H9 (cell line): ENCODE data around the gene BRMS1L. TPM values are rescaled to one million over a fixed set of nuclear protein-coding genes. Genes with fewer than 3 reads are reported as not detected.

Experiments
- DNase-seq: peaks from one replicate; pipeline ENCODE4 v3.0.0-alpha.2; 2017
- H2AFZ ChIP-seq: one replicate; pipeline ENCODE4 v1.6.1; 2013; ENCODE audit warnings: mild to moderate bottlenecking, low read length, control low read depth, moderate library complexity
- H2AK5ac ChIP-seq: 2 replicates; pipeline ENCODE4 v1.6.1; 2013; ENCODE audit warnings: low read length, control low read depth, mixed read lengths; ENCODE audit not compliant: insufficient read length
- H2BK120ac ChIP-seq: one replicate; pipeline ENCODE4 v1.6.1; 2013; ENCODE audit warnings: low read depth, mild to moderate bottlenecking, low read length, control low read depth, inconsistent platforms; ENCODE audit not compliant: poor library complexity, severe bottlenecking
- H2BK12ac ChIP-seq: 2 replicates; pipeline ENCODE4 v1.6.1; 2013; ENCODE audit warnings: low read length, control low read depth, mixed read lengths, low read depth; ENCODE audit not compliant: insufficient read length
- H2BK15ac ChIP-seq: 2 replicates; pipeline ENCODE4 v1.6.1; 2013; ENCODE audit warnings: low read depth, low read length, control low read depth
- H2BK20ac ChIP-seq: one replicate; pipeline ENCODE4 v1.6.1; 2013; ENCODE audit warnings: low read depth, mild to moderate bottlenecking, low read length, control low read depth, inconsistent platforms; ENCODE audit not compliant: poor library complexity, severe bottlenecking
- H2BK5ac ChIP-seq: 2 replicates; pipeline ENCODE4 v1.6.1; 2013; ENCODE audit warnings: low read length, control low read depth, mixed read lengths; ENCODE audit not compliant: insufficient read length
- H3K14ac ChIP-seq: 2 replicates; pipeline ENCODE4 v1.6.1; 2013; ENCODE audit warnings: low read length, control low read depth; ENCODE audit not compliant: insufficient read depth
- H3K18ac ChIP-seq: 2 replicates; pipeline ENCODE4 v1.6.1; 2013; ENCODE audit warnings: low read depth, mild to moderate bottlenecking, mixed read lengths, low read length, control low read depth; ENCODE audit not compliant: insufficient read length
- H3K23ac ChIP-seq: 2 replicates; pipeline ENCODE4 v1.6.1; 2013; ENCODE audit warnings: low read length, control low read depth, mixed read lengths, low read depth; ENCODE audit not compliant: insufficient read length
- H3K23me2 ChIP-seq: 2 replicates; pipeline ENCODE4 v1.6.1; 2013; ENCODE audit warnings: low read depth, mild to moderate bottlenecking, mixed read lengths, low read length, control low read depth; ENCODE audit not compliant: insufficient read length, poor library complexity, severe bottlenecking
- H3K27ac ChIP-seq: 2 replicates; pipeline ENCODE4 v1.5.1; 2013; ENCODE audit warnings: low read length, control low read depth, mixed read lengths, low read depth; ENCODE audit not compliant: insufficient read length
- H3K27me3 ChIP-seq: 2 replicates; pipeline ENCODE4 v1.6.1; 2013; ENCODE audit warnings: low read length, control low read depth, inconsistent platforms; ENCODE audit not compliant: insufficient read depth
- H3K4ac ChIP-seq: 2 replicates; pipeline ENCODE4 v1.6.1; 2013; ENCODE audit warnings: low read depth, mild to moderate bottlenecking, control low read depth, inconsistent platforms, low read length, moderate library complexity
- H3K4me1 ChIP-seq: 2 replicates; pipeline ENCODE4 v1.6.1; 2013; ENCODE audit warnings: low read length, control low read depth, inconsistent platforms; ENCODE audit not compliant: insufficient read depth
- H3K4me2 ChIP-seq: 2 replicates; pipeline ENCODE4 v1.6.1; 2013; ENCODE audit warnings: low read length, control low read depth, mixed read lengths; ENCODE audit not compliant: insufficient read length, insufficient read depth
- H3K56ac ChIP-seq: 2 replicates; pipeline ENCODE4 v1.6.1; 2013; ENCODE audit warnings: low read depth, mild to moderate bottlenecking, mixed read lengths, low read length, control low read depth; ENCODE audit not compliant: insufficient read length
- H3K79me1 ChIP-seq: 2 replicates; pipeline ENCODE4 v1.6.1; 2013; ENCODE audit warnings: low read depth, mild to moderate bottlenecking, moderate library complexity, low read length, control low read depth, inconsistent platforms; ENCODE audit not compliant: insufficient read depth, poor library complexity, severe bottlenecking
- H3K79me2 ChIP-seq: 2 replicates; pipeline ENCODE4 v1.6.1; 2013; ENCODE audit warnings: low read length, control low read depth, inconsistent platforms; ENCODE audit not compliant: insufficient read depth
- H3K9ac ChIP-seq: 2 replicates; pipeline ENCODE4 v1.6.1; 2013; ENCODE audit warnings: low read length, control low read depth, mixed read lengths; ENCODE audit not compliant: insufficient read length; ENCODE audit errors: extremely low read depth
- H3K9me3 ChIP-seq: one replicate; pipeline ENCODE4 v1.6.1; 2013; ENCODE audit warnings: low read depth, low read length, inconsistent platforms; ENCODE audit not compliant: control insufficient read depth
- H3T11ph ChIP-seq: one replicate; pipeline ENCODE4 v1.6.1; 2013; ENCODE audit warnings: mild to moderate bottlenecking, low read length, control low read depth, inconsistent platforms
- H4K20me1 ChIP-seq: one replicate; pipeline ENCODE4 v1.6.1; 2013; ENCODE audit not compliant: control insufficient read depth, insufficient read length, insufficient read depth
- H4K5ac ChIP-seq: 2 replicates; pipeline ENCODE4 v1.6.1; 2013; ENCODE audit warnings: low read depth, mild to moderate bottlenecking, mixed read lengths, low read length, control low read depth; ENCODE audit not compliant: insufficient read length
- H4K8ac ChIP-seq: replicated peaks from 2 replicates; pipeline ENCODE4 v1.6.1; 2013; ENCODE audit warnings: low read length, control low read depth, mixed read lengths, low read depth; ENCODE audit not compliant: insufficient read length
- H4K91ac ChIP-seq: 2 replicates; pipeline ENCODE4 v1.6.1; 2013; ENCODE audit warnings: low read depth, mild to moderate bottlenecking, moderate library complexity, mixed read lengths, low read length, control low read depth; ENCODE audit not compliant: insufficient read length
- H3K27ac Mint-ChIP-seq, 3 experiments: 2 replicates in 2 of 3; 3 replicates in 1 of 3; pipeline ENCODE4 v1.8.0; 2020 to 2021; ENCODE audit warnings: mixed read lengths in 3 of 3, mild to moderate bottlenecking in 1 of 3, moderate library complexity in 1 of 3
- H3K27me3 Mint-ChIP-seq: 2 replicates; pipeline ENCODE4 v1.8.0; 2021; ENCODE audit warnings: low read depth, mild to moderate bottlenecking, moderate library complexity, mixed read lengths
- H3K36me3 Mint-ChIP-seq, 3 experiments: 2 replicates in 2 of 3; 3 replicates in 1 of 3; pipeline ENCODE4 v1.8.0; 2020 to 2021; ENCODE audit warnings: low read depth in 3 of 3, mixed read lengths in 3 of 3; ENCODE audit not compliant: insufficient read depth in 1 of 3
- H3K4me1 Mint-ChIP-seq, 2 experiments: 2 replicates each; pipeline ENCODE4 v1.8.0; 2020; ENCODE audit warnings: mixed read lengths in 2 of 2
- H3K4me3 Mint-ChIP-seq, 2 experiments: 2 replicates in 1 of 2; 3 replicates in 1 of 2; pipeline ENCODE4 v1.8.0; 2020 to 2021; ENCODE audit warnings: mild to moderate bottlenecking in 2 of 2, mixed read lengths in 2 of 2, moderate library complexity in 1 of 2
- H3K9me3 Mint-ChIP-seq, 2 experiments: 2 replicates in 1 of 2; 3 replicates in 1 of 2; pipeline ENCODE4 v1.8.0; 2020; ENCODE audit warnings: mild to moderate bottlenecking in 2 of 2, mixed read lengths in 2 of 2, moderate library complexity in 1 of 2
- CTCF ChIP-seq: fragments of 200-600 bp; sonication (generic); conservative IDR thresholded peaks from 3 replicates; pipeline ENCODE4 v1.8.0; 2021; ENCODE audit warnings: antibody characterized with exemption, mild to moderate bottlenecking
- WGBS: extraction: QIAGEN DNeasy Blood & Tissue Kit; methylation state at CpG from one replicate; pipeline ENCODE4 v1.1.7; 2013; ENCODE audit warnings: missing lambda C conversion rate, low lambda C conversion rate, mixed read lengths; ENCODE audit not compliant: insufficient read length; ENCODE audit errors: extremely low coverage; 5-methylcytosine and 5-hydroxymethylcytosine counted together
- total RNA-seq: library from RNA; stranded (reverse); gene quantifications from 2 replicates; pipeline ENCODE4 v1.2.1, GENCODE V29; 2021

The BRMS1L gene
- total RNA-seq, 1 experiment from 2014 or later, result 12.9 TPM

GRCh38 chr14:35779368-35779767, 46.8 kb upstream of the BRMS1L start:
- Mint-ChIP-seq H3K9me3 (peaks cover 0 to 4% of the 10 kb centered on the region in 2 experiments; a peak in 1 of 5 replicates), H3K27me3 (no peaks in the 10 kb centered on the region), H3K4me1 (no peaks in the 10 kb centered on the region), H3K36me3 (no peaks in the 10 kb centered on the region), H3K27ac (no peak overlapping the region), H3K4me3 (no peak overlapping the region)
- no peak for TF ChIP-seq CTCF
- Histone ChIP-seq H3K79me1 (peaks cover 4% of the 10 kb centered on the region), H4K91ac (no peak overlapping the region), H3K4me1 (no peaks in the 10 kb centered on the region), H4K5ac (no peak overlapping the region), H3K23me2 (no peaks in the 10 kb centered on the region), H3K27ac (no peak overlapping the region), H3K27me3 (no peaks in the 10 kb centered on the region), H4K20me1 (no peaks in the 10 kb centered on the region), H3K56ac (no peak overlapping the region), H3K4me2 (no peak overlapping the region), H3K9ac (no peak overlapping the region), H2AFZ (no peak overlapping the region), H2BK12ac (no peak overlapping the region), H3K18ac (no peak overlapping the region), H3K14ac (no peak overlapping the region), H3K9me3 (no peaks in the 10 kb centered on the region), H2BK20ac (no peak overlapping the region), H3K23ac (no peak overlapping the region), H2BK5ac (no peak overlapping the region), H3T11ph (no peak overlapping the region), H3K4ac (no peak overlapping the region), H2AK5ac (no peak overlapping the region), H2BK15ac (no peak overlapping the region), H3K79me2 (no peaks in the 10 kb centered on the region; the same call in 1 of the 2 replicates), H2BK120ac (no peak overlapping the region), H4K8ac (no peak overlapping the region)
- no CpG with 5 or more reads among the region's 3 CpGs for WGBS
- DNase-seq, result no peak
